HG02610 (cell line): Measurements from ENCODE around the gene MFAP1.
"Not testable (repeated sequence)": the region's sequence is repeated elsewhere in the genome, so short reads cannot be mapped to it uniquely, and the experiment has no call there.

Experiments
- ATAC-seq: cut with Tn5 transposase; IDR thresholded peaks from one replicate; pipeline ENCODE4 v1.9.1; 2021; ENCODE audit warnings: mild to moderate bottlenecking, moderate library complexity; ENCODE audit not compliant: unreplicated experiment

The MFAP1 gene, protein sequence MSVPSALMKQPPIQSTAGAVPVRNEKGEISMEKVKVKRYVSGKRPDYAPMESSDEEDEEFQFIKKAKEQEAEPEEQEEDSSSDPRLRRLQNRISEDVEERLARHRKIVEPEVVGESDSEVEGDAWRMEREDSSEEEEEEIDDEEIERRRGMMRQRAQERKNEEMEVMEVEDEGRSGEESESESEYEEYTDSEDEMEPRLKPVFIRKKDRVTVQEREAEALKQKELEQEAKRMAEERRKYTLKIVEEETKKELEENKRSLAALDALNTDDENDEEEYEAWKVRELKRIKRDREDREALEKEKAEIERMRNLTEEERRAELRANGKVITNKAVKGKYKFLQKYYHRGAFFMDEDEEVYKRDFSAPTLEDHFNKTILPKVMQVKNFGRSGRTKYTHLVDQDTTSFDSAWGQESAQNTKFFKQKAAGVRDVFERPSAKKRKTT

DNA sequence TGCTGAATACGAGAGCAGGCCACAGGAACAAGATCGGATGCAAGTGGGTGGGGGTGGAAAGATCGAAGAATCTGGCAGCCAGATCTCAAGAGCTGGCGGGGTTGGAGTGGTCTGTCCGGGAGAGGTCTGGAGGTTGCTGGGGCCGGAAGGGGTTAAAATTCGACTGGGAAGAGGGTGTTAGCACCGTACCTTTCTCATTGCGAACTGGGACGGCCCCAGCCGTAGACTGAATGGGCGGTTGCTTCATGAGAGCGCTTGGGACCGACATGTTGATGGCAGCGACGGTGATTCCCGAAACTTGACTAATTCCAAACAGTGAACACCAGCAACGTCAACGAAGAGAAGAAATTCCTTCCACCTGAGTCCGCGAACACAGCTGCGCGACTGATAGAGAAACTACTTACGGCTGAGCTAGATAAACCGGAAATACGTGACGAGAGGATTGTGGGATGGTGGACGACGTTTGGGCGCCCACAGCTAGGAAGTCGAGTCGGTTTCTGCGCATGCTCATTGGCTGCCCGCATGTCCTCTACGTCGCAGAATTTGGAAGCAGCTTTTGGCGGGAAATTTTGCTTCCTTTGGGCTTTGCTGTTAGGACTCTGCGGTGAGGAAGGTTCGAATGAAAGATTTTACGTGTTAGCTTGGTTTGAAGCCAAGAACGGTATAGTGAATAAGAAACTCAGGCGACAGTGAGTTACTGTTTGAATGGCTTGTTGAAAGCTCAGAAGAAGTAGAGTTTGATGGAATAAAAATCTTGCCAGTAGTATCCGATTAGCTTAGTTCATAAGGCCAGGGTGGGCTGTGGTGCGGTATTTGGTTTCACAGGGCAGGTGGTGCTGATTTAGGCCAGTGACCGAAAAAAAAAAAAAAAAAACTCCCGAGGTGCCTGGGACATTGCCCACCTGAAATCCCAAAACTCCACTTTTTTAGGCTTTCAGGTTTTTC is at the start of gene MFAP1:
MFAP1 (minus strand) TSS at position 389 of the 945 bp plus-strand sequence; CDS start at position 268, 121 bp downstream.
- ATAC-seq = peak; percentile 71

DNA sequence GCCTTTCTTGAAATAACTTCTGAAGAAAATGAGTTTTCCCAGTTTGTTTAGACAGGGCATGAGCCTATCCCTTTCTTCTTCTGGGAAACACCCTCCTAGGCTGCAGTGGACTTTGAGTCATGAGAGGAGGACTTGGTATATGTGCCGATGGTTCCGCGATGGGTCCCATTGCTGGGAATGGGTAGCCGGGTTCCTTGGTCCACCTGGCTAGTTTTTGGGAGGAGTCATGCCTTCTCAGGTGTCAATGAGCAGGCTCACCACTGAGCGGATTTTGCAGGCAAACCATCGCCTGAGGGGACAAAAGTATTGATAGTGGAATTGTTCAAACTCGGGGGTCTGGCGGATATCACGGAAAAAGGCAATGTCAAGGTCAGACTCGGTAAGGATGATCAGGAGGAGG is 49.2 kb upstream of the MFAP1 start:
- no peak for ATAC-seq

DNA sequence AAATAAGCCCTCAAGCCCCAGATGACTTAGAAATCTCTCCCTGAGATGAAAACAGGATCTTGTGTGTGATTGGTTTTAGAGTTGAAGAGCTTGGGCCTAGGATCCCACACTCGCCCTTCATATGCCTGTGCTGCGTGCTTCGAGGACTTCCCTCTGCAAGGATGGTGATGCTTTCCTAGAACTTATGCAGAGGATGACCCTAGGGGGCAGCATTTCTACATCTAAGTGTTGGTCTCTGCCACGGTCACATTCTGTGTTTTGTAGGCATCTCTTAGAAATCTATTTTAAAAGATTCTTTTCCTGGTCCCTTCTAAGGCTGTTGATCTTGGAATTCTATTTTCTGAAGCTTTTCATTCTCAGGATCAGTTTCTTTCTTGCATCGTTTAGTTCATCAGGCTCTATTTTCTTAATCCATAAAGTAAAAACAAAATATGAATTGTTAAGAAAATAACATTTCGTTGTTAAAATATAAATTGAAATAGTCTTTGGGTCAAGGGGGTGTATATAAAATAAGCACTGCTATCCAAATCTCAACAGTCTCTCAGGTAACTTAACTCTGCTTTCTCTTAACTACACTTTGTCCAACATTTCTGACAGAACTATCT is 48.0 kb upstream of the MFAP1 start:
- no peak for ATAC-seq

DNA sequence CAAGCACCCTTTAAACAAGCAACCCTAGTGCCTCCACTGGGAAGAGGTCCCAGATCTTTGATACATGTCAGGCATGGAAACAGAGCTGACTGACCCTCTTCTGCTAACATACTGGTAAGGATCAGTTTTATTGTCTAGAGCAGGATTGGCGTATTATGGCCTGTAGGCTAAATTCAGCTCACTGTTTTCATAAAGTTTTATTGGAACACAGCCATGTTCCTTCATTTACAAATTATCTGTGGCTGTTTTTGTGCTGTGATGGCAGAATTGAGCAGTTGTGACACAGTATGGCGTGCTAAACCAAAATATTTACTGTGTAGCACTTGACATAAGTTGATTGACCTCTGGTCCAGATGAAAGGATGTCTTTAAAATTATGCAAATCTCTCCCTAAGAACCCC is 47.3 kb upstream of the MFAP1 start:
- ATAC-seq = no peak

DNA sequence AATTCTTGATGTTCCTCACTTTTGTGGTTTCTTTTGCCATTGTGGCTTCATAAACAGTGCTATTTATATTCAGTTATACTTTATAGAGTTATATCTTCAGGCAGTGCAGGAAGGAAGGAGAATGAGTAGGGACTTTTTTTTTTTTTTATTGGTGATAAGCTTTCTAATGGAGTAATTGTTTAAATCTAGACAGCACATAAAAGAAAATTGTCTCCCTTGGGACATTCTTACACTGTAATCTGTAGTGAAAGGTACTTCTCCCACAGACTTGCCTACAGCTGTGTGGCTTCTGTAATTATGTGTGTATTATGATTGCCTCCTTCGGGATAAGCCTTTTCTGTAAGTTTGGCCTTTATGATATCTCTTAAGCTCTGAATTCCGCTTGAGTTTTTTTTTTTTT is 43.9 kb upstream of the MFAP1 start:
- ATAC-seq = no peak

DNA sequence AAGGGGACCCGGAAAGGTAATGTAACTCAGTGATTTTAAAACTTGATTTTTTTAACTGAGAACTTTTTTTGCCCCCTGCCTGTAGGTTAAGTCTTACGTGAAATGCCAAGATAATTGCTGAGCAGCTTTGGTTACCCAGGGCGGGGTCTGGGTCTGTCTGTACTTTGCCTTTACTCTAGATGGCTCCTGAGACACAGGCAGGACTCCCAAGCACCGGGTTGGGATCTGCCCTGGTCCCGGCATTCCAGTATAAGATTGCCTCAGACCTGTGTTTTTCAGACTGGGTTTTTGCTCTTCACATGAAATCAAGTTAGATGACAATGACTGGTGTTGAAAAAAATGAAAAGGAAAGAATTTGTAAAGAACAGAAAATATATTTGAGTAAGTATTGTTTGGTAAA is 42.6 kb upstream of the MFAP1 start:
- ATAC-seq = no peak

DNA sequence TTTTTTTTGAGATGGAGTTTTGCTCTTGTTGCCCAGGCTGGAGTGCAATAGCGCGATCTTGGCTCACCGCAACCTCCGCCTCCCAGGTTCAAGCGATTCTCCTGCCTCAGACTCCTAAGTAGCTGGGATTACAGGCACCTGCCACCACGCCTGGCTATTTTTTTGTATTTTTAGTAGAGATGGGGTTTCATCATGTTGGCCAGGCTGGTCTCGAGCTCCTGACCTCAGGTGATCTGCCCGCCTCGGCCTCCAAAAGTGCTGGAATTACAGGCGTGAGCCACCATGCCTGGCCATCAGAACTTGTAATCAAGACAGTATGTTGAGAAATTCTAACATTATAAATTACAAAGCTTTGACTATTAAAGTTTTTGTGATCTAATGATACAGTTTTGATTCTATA is 42.1 kb upstream of the MFAP1 start:
- not testable (repeated sequence) for ATAC-seq

DNA sequence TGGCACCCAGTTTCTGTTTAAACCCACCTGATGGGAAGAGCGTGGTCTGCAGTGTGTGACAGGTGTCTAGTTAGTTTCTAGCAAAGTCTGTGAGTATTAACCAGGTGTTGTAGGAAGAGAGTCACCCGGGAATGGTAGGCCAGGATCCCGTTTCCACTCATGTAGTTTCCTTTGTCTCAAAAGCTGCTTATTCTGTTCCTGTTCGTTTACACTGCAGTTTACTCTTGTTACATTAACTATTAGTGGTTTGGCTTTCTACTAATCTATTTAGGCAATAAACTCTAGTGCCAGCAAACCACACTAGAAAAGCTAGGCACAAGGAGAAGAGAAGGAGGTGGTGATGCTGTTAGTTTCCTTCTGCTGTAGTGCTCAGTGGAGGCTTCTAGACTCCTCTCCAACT is 35.1 kb upstream of the MFAP1 start:
- no peak for ATAC-seq

DNA sequence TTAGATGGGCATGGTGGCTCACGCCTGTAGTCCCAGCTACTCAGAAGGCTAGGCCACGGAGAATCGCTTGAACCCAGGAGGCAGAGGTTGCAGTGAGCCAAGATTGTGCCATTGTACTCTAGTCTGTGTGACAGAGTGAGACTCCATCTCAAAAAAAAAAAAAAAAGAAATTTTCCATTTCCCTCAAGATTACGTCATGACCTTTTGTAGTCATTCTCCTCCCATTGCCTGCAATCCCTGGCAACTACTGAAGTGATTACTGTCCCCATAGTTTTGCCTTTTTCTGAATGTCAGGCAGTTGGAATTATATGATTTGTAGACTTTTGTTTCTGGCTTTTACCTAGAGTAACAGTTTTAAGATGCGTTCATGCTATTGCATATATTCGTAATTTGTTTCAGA is 30.3 kb upstream of the MFAP1 start:
- no peak for ATAC-seq

DNA sequence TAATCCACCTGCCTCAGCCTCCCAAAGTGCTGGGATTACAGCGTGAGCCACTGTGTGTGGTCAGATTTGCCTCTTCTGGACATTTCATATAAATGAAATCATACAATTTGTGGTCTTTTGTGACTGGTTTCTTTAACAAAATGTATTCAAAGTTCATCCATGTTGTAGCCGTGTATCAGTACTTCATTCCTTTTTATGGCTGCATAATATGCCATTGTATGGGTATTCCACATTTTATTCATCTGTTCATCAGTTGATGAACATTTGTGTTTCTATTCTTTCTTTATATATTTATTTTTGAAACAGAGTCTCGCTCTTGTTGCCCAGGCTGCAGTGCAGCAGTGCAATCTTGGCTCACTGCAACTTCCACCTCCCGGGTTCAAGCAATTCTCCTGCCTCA is 28.1 kb upstream of the MFAP1 start:
- no peak for ATAC-seq

DNA sequence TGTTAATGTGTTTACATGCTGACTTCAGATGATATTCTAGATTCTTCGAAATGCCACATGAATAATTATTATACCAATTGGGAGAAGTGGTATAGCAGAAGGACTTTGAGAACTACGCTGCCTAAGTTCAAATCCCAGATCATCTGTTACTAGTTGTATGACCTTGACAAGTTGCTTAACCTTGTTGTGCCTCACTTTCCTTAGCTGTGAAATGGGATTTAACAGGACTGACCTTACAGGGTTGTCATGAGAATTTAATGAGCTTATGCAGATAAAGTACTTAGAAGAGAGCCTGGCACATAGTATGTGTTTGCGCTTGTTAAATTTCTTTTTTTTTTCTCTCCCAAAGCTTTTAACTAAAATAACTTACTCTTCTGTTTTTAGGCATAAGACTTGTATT is 26.8 kb upstream of the MFAP1 start:
- ATAC-seq = no peak

DNA sequence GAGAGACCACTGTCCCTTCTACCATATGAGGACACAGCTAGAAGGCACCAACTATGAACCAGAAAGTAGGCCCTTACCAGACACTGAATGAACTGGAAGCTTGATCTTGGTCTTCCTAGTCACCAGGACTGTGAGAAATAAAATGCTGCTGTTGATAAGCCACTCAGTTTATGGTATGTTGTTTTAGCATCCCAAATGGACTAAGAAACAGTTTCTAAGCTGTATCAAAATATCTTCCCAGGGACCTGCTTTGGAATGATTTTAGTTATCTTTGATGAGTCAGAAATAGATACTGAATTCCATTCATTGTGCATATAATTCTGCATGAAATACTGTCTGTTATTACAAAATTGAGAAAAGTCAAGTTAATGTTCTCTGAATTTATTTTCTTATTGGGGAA is 20.9 kb upstream of the MFAP1 start:
- ATAC-seq = no peak

DNA sequence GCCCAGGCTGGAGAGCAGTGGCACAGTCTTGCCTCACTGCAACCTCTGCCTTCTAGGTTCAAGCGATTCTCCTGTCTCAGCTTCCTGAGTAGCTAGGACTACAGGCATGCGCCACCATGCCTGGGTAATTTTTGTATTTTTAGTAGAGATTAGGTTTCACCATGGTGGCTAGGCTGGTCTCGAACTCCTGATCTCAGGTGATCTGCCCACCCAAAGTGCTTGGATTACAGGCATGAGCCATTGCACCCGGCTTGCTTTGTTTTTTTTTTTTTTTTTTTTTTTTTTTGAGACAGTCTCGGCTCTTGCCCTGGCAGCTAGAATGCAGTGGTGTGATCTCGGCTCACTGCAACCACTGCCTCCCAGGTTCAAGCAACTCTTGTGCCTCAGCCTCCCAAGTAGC is 8.0 kb upstream of the MFAP1 start:
- not testable (repeated sequence) for ATAC-seq

DNA sequence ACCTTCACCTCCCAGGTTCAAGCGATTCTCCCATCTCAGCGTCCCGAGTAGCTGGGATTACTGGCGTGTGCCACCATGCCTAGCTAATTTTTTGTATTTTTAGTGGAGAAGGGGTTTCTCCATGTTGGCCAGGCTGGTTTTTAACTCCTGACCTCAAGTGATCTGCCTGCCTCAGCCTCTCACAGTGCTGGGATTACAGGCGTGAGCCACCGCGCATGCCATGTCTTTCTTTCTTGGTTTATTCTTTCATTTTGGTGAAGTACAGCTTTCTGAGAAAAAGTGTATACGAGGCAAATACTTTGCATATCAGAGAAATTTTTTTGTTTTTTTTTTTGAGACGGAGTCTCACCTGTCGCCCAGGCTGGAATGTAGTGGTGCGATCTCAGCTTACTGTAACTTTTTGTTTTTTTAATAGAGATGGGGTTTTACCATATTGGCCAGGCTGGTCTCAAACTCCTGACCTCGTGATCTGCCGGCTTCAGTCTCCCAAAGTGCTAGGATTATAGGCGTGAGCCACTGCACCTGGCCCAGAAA is 7.1 kb upstream of the MFAP1 start:
- ATAC-seq = not testable (repeated sequence)

DNA sequence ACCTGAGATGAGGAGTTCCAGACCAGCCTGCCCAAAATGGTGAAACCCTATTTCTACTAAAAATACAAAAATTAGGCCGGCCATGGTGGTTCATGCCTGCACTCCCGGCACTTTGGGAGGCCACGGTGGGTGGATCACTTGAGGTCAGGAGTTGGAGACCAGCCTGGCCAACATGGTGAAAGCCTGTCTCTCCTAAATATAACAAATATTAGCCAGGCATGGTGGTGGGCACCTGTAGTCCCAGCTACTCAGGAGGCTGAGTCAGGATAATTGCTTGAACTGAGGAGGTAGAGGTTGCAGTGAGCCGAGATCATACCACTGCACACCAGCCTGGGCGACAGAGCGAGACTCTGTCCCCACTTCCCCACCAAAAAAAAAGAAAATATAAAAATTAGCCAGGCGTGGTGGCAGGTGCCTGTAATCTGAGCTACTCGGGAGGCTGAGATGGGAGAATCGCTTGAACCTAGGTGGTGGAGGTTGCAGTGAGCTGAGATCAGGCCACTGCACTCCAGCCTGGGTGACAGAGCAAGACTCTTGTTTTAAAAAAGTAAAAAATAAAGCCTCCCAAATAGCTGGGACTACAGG is 6.3 kb upstream of the MFAP1 start:
- ATAC-seq = not testable (repeated sequence)

DNA sequence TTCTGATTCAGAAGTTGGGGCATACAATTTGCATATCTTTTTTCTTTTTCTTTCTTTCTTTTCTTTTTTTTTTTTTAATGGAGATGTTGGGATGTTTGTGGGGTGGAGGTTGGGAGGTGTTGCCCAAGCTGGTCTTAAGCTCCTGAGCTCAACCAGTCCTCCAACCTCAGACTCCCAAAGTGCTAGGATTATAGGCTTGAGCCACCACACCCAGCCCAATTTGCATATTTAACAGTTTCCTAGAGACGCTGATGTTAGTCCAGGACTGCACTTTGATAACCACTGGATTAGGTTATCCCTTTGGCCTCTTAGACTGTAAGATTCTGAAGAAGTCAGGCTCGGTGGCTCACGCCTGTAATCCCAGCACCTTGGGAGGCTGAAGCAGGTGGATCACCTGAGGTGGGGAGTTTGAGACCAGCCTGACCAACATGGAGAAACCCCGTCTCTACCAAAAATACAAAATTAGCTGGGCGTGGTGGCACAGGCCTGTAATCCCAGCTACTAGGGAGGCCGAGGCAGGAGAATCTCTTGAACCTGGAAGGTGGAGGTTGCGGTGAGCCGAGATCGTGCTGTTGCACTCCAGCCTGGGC is 5.6 kb upstream of the MFAP1 start:
- not testable (repeated sequence) for ATAC-seq

DNA sequence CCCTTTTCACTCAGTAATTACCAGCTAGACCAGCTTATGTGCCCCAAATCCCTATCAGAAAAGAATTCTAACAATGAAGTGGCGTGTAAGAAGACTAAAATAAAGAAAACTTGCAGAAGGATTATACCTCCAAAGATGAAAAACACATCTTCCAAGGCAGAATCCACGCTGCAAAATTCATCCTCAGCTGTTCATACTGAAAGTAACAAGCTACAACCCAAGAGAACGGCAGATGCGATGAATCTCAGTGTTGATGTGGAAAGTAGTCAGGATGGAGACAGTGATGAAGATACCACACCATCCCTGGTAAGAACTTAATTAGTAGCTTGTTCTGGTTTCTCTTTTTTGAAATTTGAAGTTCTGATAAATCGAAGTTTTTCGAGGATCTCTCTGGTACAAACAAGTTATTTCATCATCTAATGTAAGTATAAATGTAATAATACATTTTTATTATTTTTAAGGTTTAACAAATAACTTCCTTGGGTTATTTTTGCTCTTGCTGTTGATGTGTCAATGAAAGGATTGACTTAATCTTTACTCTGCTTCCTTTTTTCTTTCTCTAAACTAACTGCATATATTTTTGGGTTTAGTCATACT is 3.7 kb upstream of the MFAP1 start:
- no peak for ATAC-seq

DNA sequence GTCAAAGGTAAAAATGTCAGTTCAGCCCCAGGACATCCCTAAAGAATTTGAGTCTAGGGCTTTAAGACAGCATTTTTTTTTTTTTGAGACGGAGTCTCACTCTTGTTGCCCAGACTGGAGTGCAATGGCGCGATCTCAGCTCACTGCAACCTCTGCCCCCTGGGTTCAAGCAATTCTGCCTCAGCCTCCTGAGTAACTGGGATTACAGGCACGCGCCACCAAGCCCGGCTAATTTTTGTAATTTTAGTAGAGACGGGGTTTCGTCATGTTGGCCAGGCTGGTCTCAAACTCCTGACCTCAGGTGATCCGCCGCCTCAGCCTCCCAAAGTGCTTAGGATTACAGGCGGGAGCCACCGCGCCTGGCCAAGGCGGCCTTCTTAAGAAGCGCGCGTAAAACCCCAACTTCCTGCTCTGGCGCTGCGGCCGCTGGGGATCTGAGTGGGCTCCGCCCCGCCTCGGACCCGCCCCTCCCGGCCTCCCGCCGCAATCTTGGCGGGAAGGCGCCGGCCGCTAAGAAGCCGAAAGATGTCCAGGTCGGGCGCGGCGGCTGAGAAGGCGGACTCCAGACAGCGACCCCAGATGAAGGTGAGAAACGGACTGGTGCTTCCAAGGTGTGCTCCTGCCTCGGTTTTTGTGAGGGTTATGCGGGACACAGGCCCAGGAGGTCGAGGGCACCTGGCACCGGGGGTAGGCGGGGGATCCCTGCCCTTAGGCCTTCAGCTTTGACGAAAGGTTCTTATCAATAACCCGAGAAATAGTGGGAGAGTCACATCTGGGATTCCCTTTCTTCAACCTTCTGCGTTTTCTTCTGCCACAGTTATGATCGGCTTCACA is 2.2 kb upstream of the MFAP1 start, which contains the start of gene WDR76:
WDR76 (plus strand) TSS at position 495 of the 834 bp plus-strand sequence; CDS start at position 526, 31 bp downstream.
- ATAC-seq = peak; percentile 68

DNA sequence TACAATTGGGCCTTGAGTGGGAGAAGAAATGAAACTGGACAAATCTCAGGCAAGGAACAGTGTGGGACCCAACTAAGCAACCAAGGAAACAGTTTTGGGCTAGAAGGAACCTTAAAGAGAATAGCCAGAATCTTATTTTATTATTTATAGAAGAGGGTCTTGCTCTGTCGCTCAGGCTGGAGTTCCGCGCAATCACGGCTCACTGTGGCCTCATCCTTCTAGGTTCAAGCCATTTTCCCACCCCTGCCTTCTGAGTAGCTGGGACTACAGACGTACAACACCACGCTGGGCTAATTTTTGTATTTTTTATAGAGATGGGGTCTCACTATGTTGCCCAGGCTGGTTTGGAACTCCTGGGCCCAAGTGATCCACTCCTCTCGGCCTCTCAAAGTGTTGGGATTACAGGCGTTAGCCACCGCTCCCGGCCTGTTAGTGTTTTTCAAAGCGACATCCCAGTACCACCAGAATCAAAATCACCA is 1.6 kb upstream of the MFAP1 start:
- no peak for ATAC-seq
